Measurements from ENCODE around the gene TSPAN18. TPM values are rescaled to one million over a fixed set of nuclear protein-coding genes. Genes with fewer than 3 reads are reported as not detected.

TSPAN18 gene
- total RNA-seq, 1 donor = 5.8 TPM

- no peak for DNase-seq (ENCODE audit: insufficient read length, low spot score, missing footprints)
- no peaks in the 10 kb centered on the region for H3K79me2 ChIP-seq (ENCODE audit: insufficient read depth, low read length)
- no peak overlapping the region for H3K4me3 ChIP-seq (ENCODE audit: insufficient read depth, low read length)
- no peak overlapping the region for H3K4me2 ChIP-seq (ENCODE audit: insufficient read depth, low read length)
- no peaks in the 10 kb centered on the region for H3K36me3 ChIP-seq (ENCODE audit: insufficient read depth, low read length)
- no peaks in the 10 kb centered on the region for H4K20me1 ChIP-seq (ENCODE audit: insufficient read depth, low read length)
- peaks cover 5% of the 10 kb centered on the region for H3K4me1 ChIP-seq (ENCODE audit: insufficient read depth, low read length)
- H2AFZ ChIP-seq (ENCODE audit: low read length) = no peak overlapping the region
- H3K27me3 ChIP-seq (ENCODE audit: insufficient read depth, low read length) = peaks cover 6% of the 10 kb centered on the region
- TF ChIP-seq CTCF (IDR thresholded peaks at IDR 0.05; ENCODE audit: extremely low read depth, low read depth, low read length) = no peak
- H3K27ac ChIP-seq (ENCODE audit: low read depth, low read length) = no peak overlapping the region
- no peaks in the 10 kb centered on the region for H3K9me3 ChIP-seq (ENCODE audit: low read depth, low read length)
These were observed 90.6 kb downstream of the TSPAN18 start for GRCh38 chr11:44817207-44817949.

- Histone ChIP-seq H3K4me3 (ENCODE audit: insufficient read depth, low read length) (no peak overlapping the region), H3K4me1 (ENCODE audit: insufficient read depth, low read length) (peaks cover 5% of the 10 kb centered on the region), H4K20me1 (ENCODE audit: insufficient read depth, low read length) (no peaks in the 10 kb centered on the region), H3K27me3 (ENCODE audit: insufficient read depth, low read length) (peaks cover 6% of the 10 kb centered on the region), H3K27ac (ENCODE audit: low read depth, low read length) (no peak overlapping the region), H3K9me3 (ENCODE audit: low read depth, low read length) (no peaks in the 10 kb centered on the region), H3K79me2 (ENCODE audit: insufficient read depth, low read length) (no peaks in the 10 kb centered on the region), H3K4me2 (ENCODE audit: insufficient read depth, low read length) (no peak overlapping the region), H3K36me3 (ENCODE audit: insufficient read depth, low read length) (no peaks in the 10 kb centered on the region), H2AFZ (ENCODE audit: low read length) (no peak overlapping the region)
- TF ChIP-seq CTCF (IDR thresholded peaks at IDR 0.05; ENCODE audit: extremely low read depth, low read depth, low read length) = no peak
- no peak for DNase-seq (ENCODE audit: insufficient read length, low spot score, missing footprints)
These were observed 91.3 kb downstream of the TSPAN18 start for GRCh38 chr11:44818110-44818509.

GRCh38 chr11:44819346-44819745 is 92.6 kb downstream of the TSPAN18 start:
- Histone ChIP-seq H3K27me3 (ENCODE audit: insufficient read depth, low read length) (peaks cover 6% of the 10 kb centered on the region), H3K4me3 (ENCODE audit: insufficient read depth, low read length) (no peak overlapping the region), H3K79me2 (ENCODE audit: insufficient read depth, low read length) (no peaks in the 10 kb centered on the region), H3K4me1 (ENCODE audit: insufficient read depth, low read length) (peaks cover 5% of the 10 kb centered on the region), H3K9me3 (ENCODE audit: low read depth, low read length) (no peaks in the 10 kb centered on the region), H3K36me3 (ENCODE audit: insufficient read depth, low read length) (no peaks in the 10 kb centered on the region), H3K4me2 (ENCODE audit: insufficient read depth, low read length) (no peak overlapping the region), H3K27ac (ENCODE audit: low read depth, low read length) (no peak overlapping the region), H4K20me1 (ENCODE audit: insufficient read depth, low read length) (no peaks in the 10 kb centered on the region), H2AFZ (ENCODE audit: low read length) (no peak overlapping the region)
- no peak for DNase-seq (ENCODE audit: insufficient read length, low spot score, missing footprints)
- no peak for TF ChIP-seq CTCF (IDR thresholded peaks at IDR 0.05; ENCODE audit: extremely low read depth, low read depth, low read length)

- Histone ChIP-seq H2AFZ (ENCODE audit: low read length) (no peak overlapping the region), H3K36me3 (ENCODE audit: insufficient read depth, low read length) (no peaks in the 10 kb centered on the region), H3K4me3 (ENCODE audit: insufficient read depth, low read length) (no peak overlapping the region), H3K27me3 (ENCODE audit: insufficient read depth, low read length) (peaks cover 6% of the 10 kb centered on the region), H3K79me2 (ENCODE audit: insufficient read depth, low read length) (no peaks in the 10 kb centered on the region), H3K9me3 (ENCODE audit: low read depth, low read length) (no peaks in the 10 kb centered on the region), H3K4me1 (ENCODE audit: insufficient read depth, low read length) (no peaks in the 10 kb centered on the region), H4K20me1 (ENCODE audit: insufficient read depth, low read length) (no peaks in the 10 kb centered on the region), H3K27ac (ENCODE audit: low read depth, low read length) (no peak overlapping the region), H3K4me2 (ENCODE audit: insufficient read depth, low read length) (no peak overlapping the region)
- no peak for TF ChIP-seq CTCF (IDR thresholded peaks at IDR 0.05; ENCODE audit: extremely low read depth, low read depth, low read length)
- no peak for DNase-seq (ENCODE audit: insufficient read length, low spot score, missing footprints)
These were observed 95.6 kb downstream of the TSPAN18 start for GRCh38 chr11:44822369-44822768.
